DMS114 treated with DMSO at 0.1 percent for 48 hours (cell line): ENCODE data around the gene KRTAP12-2.
"Not testable (repeated sequence)": the region's sequence is repeated elsewhere in the genome, so short reads cannot be mapped to it uniquely, and the experiment has no call there.

Source experiments
- DNase-seq: peaks from one replicate; lab custom pipeline; 2025; ENCODE audit not compliant: unreplicated experiment; lab: John Stamatoyannopoulos, UW

Gene KRTAP12-2

GRCh38 chr21:44702973-44703730, 36.4 kb upstream of the KRTAP12-2 start:
- DNase-seq: no peak

- DNase-seq: no peak
Measured at GRCh38 chr21:44702111-44702972, 35.6 kb upstream of the KRTAP12-2 start.

GRCh38 chr21:44701541-44701940, 34.8 kb upstream of the KRTAP12-2 start:
- no peak for DNase-seq

GRCh38 chr21:44701023-44701400, 34.3 kb upstream of the KRTAP12-2 start:
- DNase-seq: no peak

- DNase-seq: no peak
Measured at GRCh38 chr21:44700101-44701022, 33.6 kb upstream of the KRTAP12-2 start.

GRCh38 chr21:44699502-44700001, 32.8 kb upstream of the KRTAP12-2 start:
- DNase-seq: no peak

GRCh38 chr21:44697811-44698734, 31.3 kb upstream of the KRTAP12-2 start:
- DNase-seq: no peak

GRCh38 chr21:44697172-44697810, 30.6 kb upstream of the KRTAP12-2 start, which contains the start of gene KRTAP10-12:
Gene KRTAP10-12 (plus strand): TSS chr21:44697172. CDS start chr21:44697202, 30 bp downstream.
- not testable (repeated sequence) for DNase-seq

GRCh38 chr21:44696572-44696971, 29.8 kb upstream of the KRTAP12-2 start:
- no peak for DNase-seq

- DNase-seq: no peak
Measured at GRCh38 chr21:44695641-44696040, 28.9 kb upstream of the KRTAP12-2 start.

GRCh38 chr21:44695184-44695583, 28.5 kb upstream of the KRTAP12-2 start:
- no peak for DNase-seq

GRCh38 chr21:44694776-44695175, 28.0 kb upstream of the KRTAP12-2 start:
- DNase-seq: no peak

- DNase-seq: no peak
Measured at GRCh38 chr21:44692798-44693512, 26.2 kb upstream of the KRTAP12-2 start.

- no peak for DNase-seq
Measured at GRCh38 chr21:44691686-44692085, 25.0 kb upstream of the KRTAP12-2 start.

GRCh38 chr21:44689740-44690139, 23.0 kb upstream of the KRTAP12-2 start:
- DNase-seq: not testable (repeated sequence)

- DNase-seq: no peak
Measured at GRCh38 chr21:44687671-44688070, 20.9 kb upstream of the KRTAP12-2 start.

GRCh38 chr21:44686843-44687561, 20.3 kb upstream of the KRTAP12-2 start:
- no peak for DNase-seq
